Measurements from ENCODE around the gene LRRC52. TPM values are rescaled to one million over a fixed set of nuclear protein-coding genes. Genes with fewer than 3 reads are reported as not detected.
"Not testable (repeated sequence)": the region's sequence is repeated elsewhere in the genome, so short reads cannot be mapped to it uniquely, and the experiment has no call there.

The LRRC52 gene
- total RNA-seq, 4 donors from 2014 or later, result not detected

GRCh38 chr1:165597883-165598675 is 54.3 kb downstream of the LRRC52 start:
- TF ChIP-seq CTCF (IDR thresholded peaks at IDR 0.05), result no peak
- peak; percentile 94 for DNase-seq (ENCODE audit: low spot score)
- ATAC-seq (ENCODE audit: low FRiP score), result peak; percentile 99

- no peak for TF ChIP-seq CTCF (IDR thresholded peaks at IDR 0.05)
- DNase-seq (ENCODE audit: low spot score) (no peak), ATAC-seq (ENCODE audit: low FRiP score) (no peak)
Observed at GRCh38 chr1:165598676-165599059, 54.9 kb downstream of the LRRC52 start.

- DNase-seq (ENCODE audit: low spot score) (no peak), ATAC-seq (ENCODE audit: low FRiP score) (no peak)
- TF ChIP-seq CTCF (IDR thresholded peaks at IDR 0.05), result no peak
Observed at GRCh38 chr1:165600793-165601192, 57.0 kb downstream of the LRRC52 start.

- no peak for ATAC-seq (ENCODE audit: low FRiP score)
- no peak for DNase-seq (ENCODE audit: low spot score)
- TF ChIP-seq CTCF (IDR thresholded peaks at IDR 0.05), result no peak
Observed at GRCh38 chr1:165603810-165604209, 60.0 kb downstream of the LRRC52 start.

- TF ChIP-seq CTCF (IDR thresholded peaks at IDR 0.05), result no peak
- DNase-seq (ENCODE audit: low spot score) (no peak), ATAC-seq (ENCODE audit: low FRiP score) (no peak)
Observed at GRCh38 chr1:165605246-165605645, 61.4 kb downstream of the LRRC52 start.

GRCh38 chr1:165606676-165607075 is 62.9 kb downstream of the LRRC52 start:
- not testable (repeated sequence) for ATAC-seq (ENCODE audit: low FRiP score); DNase-seq (ENCODE audit: low spot score)

- DNase-seq (ENCODE audit: low spot score) (no peak), ATAC-seq (ENCODE audit: low FRiP score) (no peak)
- TF ChIP-seq CTCF (IDR thresholded peaks at IDR 0.05), result no peak
Observed at GRCh38 chr1:165610866-165611265, 67.1 kb downstream of the LRRC52 start.

Measured in omental fat pad (tissue), 4 donors.